Stimulated activated CD4-positive, alpha-beta T cell treated with anti-CD3 and anti-CD28 coated beads, Interleukin-15, amount 100 ng/mL, for 24 hours (primary cell): Measurements from ENCODE around the gene EWSR1.

Experiments
- DNase-seq: peaks from one replicate; pipeline ENCODE4 v3.0.0-alpha.2; 2020

Gene EWSR1

DNA sequence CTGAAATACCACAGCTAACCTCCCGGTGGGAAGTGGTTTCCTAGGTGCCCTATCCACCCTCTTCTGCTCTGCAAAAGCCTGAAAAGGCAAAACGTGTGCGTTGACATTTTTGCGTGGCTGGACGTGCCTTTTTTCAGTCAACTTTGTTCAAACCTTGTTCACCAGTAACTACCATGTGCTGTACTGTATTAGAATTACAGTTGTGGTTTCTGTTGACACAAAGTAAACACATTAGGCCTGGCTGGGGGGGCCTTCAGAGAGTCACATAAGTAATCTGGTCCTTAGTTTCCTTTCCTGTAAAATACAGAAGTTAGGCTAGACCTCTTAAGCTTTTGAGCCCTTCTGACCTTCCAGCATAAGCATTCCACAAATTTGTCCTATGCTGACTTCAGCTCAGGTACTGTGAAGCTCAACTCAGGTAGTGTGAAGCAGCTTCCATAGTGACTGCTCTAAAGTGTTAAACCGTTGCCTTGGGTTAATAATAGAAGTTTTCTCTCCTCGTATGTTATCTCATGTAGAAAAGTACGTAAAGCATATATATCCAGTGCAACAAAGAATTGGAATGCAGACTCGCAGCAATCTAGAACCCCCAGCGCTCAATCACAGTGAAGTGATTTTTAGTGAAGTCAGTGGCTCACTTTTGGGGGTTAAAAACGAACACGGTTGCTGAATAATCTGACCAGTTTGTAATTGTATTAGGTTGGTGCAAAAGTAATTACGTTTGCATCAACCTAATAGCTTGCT lies 1.8 kb downstream of the EWSR1 start:
- DNase-seq = peak; percentile 23

DNA sequence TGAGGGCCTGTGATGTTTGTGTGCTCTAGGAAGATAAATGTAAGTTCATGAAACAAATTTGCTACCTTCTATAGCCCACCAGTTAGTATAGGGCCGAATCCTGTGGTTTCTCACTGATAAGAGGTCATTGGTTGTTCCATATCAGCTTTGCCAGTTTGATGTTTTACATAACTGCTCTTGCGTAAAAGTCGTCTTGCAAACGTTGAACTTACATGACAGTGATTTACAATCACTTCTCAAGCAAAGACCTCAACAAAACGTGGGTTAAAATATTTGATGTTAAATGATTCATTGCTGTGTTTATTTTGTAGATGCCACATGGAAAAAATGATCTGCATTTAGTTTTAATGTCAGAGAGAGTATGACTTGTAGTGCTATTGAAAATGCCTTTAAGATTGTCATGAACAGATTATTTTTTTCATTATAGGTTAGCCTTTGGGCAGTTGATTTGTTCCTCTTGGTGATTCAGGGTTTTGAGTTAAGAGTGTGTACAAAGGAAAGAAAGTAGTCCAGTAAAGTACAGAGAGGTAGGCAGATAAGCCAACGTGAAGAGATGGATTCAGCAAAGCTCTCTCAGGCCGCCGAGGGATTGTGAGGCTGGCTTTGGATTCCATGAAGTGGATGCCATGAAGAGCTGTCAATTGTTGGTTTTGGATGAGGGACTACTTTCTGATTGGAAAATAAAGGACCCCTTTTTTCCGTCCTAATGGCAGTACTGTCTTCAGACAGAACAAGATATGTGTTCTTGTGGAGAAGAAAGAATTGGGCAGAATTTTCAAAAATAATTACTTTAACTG lies 2.6 kb downstream of the EWSR1 start:
- no peak for DNase-seq

- no peak for DNase-seq
Measured at GRCh38 chr22:29272624-29273023, 4.6 kb downstream of the EWSR1 start.

- DNase-seq = no peak
Measured at GRCh38 chr22:29275167-29275566, 7.1 kb downstream of the EWSR1 start.

GRCh38 chr22:29275819-29276565 lies 7.9 kb downstream of the EWSR1 start:
- no peak for DNase-seq

- DNase-seq = no peak
Measured at GRCh38 chr22:29277927-29278326, 9.9 kb downstream of the EWSR1 start.

- DNase-seq = no peak
Measured at GRCh38 chr22:29284196-29284595, 16.1 kb downstream of the EWSR1 start.

GRCh38 chr22:29288837-29289236 lies 20.8 kb downstream of the EWSR1 start:
- no peak for DNase-seq

DNA sequence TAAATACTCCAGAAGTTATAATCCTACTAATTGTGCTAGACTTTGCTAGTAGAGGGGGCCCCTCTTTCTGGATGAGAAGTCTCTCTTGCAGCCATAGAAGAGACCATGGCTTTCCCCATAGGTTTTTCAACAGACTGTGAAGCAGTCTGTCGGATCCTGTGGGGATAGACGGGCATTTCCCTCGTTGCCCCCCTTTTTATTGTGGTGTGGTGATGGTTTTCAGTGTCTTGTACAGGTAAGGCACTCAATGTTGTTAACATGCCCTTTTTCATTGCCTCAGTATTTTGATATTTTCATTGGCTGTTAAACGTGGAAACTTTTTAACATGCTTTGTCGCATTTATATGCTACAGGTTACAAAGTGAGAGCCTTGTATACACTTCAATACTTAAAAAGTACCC lies 22.0 kb downstream of the EWSR1 start:
- DNase-seq = no peak

DNA sequence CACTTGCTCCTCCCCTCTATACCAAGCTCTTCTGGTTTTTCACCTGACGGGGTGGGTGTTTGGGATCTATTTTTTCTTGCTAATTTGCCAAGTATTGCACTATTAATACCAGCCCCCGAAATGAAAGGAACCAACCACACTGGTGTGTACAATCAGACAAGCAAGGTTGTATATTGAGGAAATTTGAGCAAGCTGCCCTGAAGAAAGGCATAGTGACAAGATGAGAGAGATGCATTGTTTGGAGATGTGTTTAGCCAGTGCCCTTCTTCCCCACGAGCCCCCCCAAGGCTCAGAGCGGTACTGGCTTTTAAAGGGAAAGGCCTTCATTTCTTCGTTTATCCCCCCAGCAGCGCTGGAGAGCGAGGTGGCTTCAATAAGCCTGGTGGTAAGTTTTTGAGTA lies 23.1 kb downstream of the EWSR1 start:
- DNase-seq = no peak

DNA sequence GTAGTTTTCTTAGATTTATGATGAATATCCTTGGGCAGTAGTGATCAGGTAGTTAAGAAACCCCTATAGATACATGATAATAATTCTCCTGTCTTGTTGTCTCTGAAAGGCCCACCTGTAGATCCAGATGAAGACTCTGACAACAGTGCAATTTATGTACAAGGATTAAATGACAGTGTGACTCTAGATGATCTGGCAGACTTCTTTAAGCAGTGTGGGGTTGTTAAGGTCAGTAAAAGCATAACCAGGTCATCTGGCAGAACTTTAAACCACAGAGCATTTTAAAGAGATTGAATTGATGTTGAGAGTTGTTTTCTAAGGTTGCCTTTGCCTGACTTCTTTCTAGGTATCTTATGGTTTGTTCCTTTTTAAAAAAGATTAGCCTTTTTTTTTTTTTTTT lies 24.3 kb downstream of the EWSR1 start:
- DNase-seq = no peak

DNA sequence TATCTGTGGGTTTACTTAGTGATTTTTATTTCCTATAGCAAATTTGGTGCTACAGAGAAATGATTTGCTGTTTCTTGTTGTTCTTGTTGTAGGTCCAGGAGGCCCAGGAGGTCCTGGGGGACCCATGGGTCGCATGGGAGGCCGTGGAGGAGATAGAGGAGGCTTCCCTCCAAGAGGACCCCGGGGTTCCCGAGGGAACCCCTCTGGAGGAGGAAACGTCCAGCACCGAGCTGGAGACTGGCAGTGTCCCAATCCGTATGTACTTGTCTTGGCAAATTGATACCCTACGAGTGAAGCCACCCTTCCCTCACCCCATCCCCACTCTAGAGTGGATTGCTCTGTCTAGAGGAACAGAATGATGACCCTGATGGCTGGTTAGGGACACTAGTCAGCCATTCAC lies 30.6 kb downstream of the EWSR1 start:
- no peak for DNase-seq

DNA sequence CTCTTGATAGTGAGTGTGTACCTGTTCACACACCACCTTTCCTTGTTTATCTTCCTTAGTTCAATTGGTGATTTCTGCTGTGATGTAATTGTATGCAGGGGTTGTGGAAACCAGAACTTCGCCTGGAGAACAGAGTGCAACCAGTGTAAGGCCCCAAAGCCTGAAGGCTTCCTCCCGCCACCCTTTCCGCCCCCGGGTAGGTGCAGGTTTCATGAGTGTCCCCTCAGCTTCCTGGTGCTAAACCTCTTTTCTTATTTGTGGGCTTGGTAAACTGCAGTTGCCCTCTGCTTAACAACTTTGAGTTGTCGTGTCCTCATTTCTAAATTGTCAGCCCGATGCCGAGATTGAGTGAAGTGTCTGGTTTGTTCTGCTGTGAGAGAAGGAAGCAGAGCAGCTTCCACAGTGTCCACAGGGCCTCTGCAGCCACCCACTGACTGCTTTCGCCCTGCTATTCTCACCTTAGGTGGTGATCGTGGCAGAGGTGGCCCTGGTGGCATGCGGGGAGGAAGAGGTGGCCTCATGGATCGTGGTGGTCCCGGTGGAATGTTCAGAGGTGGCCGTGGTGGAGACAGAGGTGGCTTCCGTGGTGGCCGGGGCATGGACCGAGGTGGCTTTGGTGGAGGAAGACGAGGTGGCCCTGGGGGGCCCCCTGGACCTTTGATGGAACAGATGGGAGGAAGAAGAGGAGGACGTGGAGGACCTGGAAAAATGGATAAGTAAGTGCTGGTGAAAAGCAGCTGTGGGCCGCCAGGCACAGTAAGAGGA lies 31.2 kb downstream of the EWSR1 start:
- DNase-seq = no peak

DNA sequence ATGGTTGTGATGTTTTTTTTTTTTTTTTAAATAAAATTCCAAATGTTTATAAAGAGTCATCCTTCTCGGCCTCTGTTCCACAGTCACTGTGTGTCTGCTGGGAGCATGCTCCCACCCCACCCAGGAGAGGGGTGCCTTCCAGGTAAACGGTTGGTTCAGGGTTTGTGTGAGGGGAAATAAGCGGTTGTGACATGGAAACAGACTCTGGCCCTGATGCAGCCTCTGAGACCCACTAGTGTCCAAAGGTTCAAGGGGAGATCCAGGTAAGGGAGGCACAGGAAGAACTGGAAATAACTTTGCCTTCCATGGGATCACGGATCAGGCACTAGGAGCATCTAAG lies 32.4 kb downstream of the EWSR1 start:
- DNase-seq = no peak

DNA sequence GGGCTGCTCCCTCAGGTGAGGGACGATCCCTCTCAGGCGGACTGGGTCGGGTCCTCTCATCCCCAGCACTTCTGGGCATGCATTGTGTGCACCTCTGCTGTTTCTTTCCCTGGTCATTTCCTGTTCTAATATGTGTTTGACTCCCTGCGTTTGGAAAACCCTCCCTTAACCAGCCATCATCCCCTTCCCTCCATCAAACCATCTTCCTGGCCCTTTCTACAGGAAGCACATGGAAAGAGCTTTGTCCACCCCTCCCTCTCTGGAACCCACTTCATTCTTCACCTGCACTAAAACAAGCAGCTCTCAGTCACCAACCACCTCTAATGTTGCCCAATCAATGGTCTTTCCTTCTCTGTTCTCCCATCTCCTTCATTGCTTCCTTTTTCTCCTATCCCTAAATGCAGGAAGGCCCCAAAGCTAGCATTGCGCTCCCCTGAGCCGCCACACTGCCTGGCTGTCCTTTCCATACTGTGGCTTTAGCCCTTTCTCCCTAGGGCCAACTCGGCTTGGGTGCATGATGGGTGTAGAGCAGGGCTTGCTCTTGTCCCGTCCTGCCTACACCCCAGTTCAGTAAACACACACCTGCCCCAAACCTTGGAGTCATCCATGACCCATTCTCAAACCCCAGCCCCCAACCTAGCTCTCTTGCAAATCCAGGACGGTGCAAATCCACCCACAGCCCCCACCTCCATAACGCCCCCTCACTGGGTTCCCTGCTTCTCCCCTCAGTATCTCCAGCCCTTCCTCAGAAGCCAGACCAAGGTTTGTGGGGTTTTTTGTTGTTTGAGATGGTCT lies 32.9 kb downstream of the EWSR1 start:
- DNase-seq = no peak

- no peak for DNase-seq
Measured at GRCh38 chr22:29301716-29302401, 33.8 kb downstream of the EWSR1 start.

GRCh38 chr22:29302402-29302680 lies 34.3 kb downstream of the EWSR1 start:
- DNase-seq = no peak

GRCh38 chr22:29302681-29303465 lies 34.8 kb downstream of the EWSR1 start:
- DNase-seq = no peak

- DNase-seq = no peak
Measured at GRCh38 chr22:29305836-29306174, 37.7 kb downstream of the EWSR1 start.

- DNase-seq = peak; percentile 68
Measured at GRCh38 chr22:29306175-29306834, 38.2 kb downstream of the EWSR1 start, which contains the start of gene GAS2L1. GAS2L1 (plus strand) TSS chr22:29306650; CDS start chr22:29308106, 1,456 bp downstream.
